AG04449 (cell line): ENCODE results near the gene CSRNP3.

Experiments used
- CTCF ChIA-PET: fragments of 350-600 bp; formaldehyde crosslinking; extraction: SDS; loops from one replicate; lab custom pipeline; 2021; ENCODE audit warnings: antibody characterized with exemption; lab: Yijun Ruan, JAX
- POLR2A ChIA-PET: fragments of 400-600, 350-600 bp; formaldehyde crosslinking; extraction: SDS; loops from one replicate; lab custom pipeline; 2020; ENCODE audit warnings: antibody characterized with exemption, inconsistent platforms; lab: Yijun Ruan, JAX
- DNase-seq: peaks from one replicate; pipeline ENCODE4 v3.0.0-alpha.2; 2010; ENCODE audit warnings: low read depth, low spot score
- H3K4me3 ChIP-seq: 2 replicates; pipeline ENCODE4 v1.5.1; 2011; ENCODE audit warnings: low read depth, mild to moderate bottlenecking, control low read depth, low read length
- CTCF ChIP-seq: IDR thresholded peaks from one replicate; pipeline ENCODE4 v1.5.1; 2011; ENCODE audit warnings: mild to moderate bottlenecking, moderate library complexity, low read length, control low read depth, inconsistent platforms; ENCODE audit not compliant: insufficient read depth; ENCODE audit errors: missing control alignments

CSRNP3 gene

GRCh38 chr2:165443511-165443910 is 26.0 kb upstream of the CSRNP3 start:
- ChIA-PET POLR2A (no interaction called here), CTCF (no interaction called here)
- no peak overlapping the region for H3K4me3 ChIP-seq
- TF ChIP-seq CTCF = no peak
- no peak for DNase-seq

GRCh38 chr2:165448406-165448805 is 21.1 kb upstream of the CSRNP3 start:
- no peak for TF ChIP-seq CTCF
- no peak for DNase-seq
- ChIA-PET POLR2A (no interaction called here), CTCF (no interaction called here)
- H3K4me3 ChIP-seq = no peak overlapping the region

- CTCF ChIA-PET = no interaction called here
- no peak for DNase-seq
- TF ChIP-seq CTCF = no peak
- no peak overlapping the region for H3K4me3 ChIP-seq
- POLR2A ChIA-PET = no interaction called here
Measured at GRCh38 chr2:165450156-165450555, 19.3 kb upstream of the CSRNP3 start.

- H3K4me3 ChIP-seq = no peak overlapping the region
- no peak for TF ChIP-seq CTCF
- POLR2A ChIA-PET = no interaction called here
- CTCF ChIA-PET = no interaction called here
- no peak for DNase-seq
Measured at GRCh38 chr2:165452327-165452726, 17.2 kb upstream of the CSRNP3 start.

- no peak overlapping the region for H3K4me3 ChIP-seq
- DNase-seq = no peak
- TF ChIP-seq CTCF = no peak
- ChIA-PET CTCF (no interaction called here), POLR2A (no interaction called here)
Measured at GRCh38 chr2:165453561-165454094, 15.9 kb upstream of the CSRNP3 start.

- CTCF ChIA-PET = no interaction called here
- no peak overlapping the region for H3K4me3 ChIP-seq
- TF ChIP-seq CTCF = no peak
- POLR2A ChIA-PET = no interaction called here
- DNase-seq = no peak
Measured at GRCh38 chr2:165454905-165455304, 14.6 kb upstream of the CSRNP3 start.
